ENCODE data around the gene RETREG1. TPM values are rescaled to one million over a fixed set of nuclear protein-coding genes. Genes with fewer than 3 reads are reported as not detected.
A peak's percentile ranks its signal among the peaks of the same experiment; 100 is the strongest.
"Not testable (repeated sequence)": the region's sequence is repeated elsewhere in the genome, so short reads cannot be mapped to it uniquely, and the experiment has no call there.

The RETREG1 gene
- total RNA-seq, 8 experiments from 2014 or later, result 5.5 to 62.9 (median 9.7) TPM

- in situ Hi-C loops (cut with MboI; ENCODE audit: low pct_unique_long_range_greater_than_20kb in 2 of 9, low sequenced_read_pairs in 9 of 9, unreplicated experiment in 9 of 9); H3K4me3 ChIP-seq; H3K27ac ChIP-seq; ATAC-seq (replicated peaks in 6 of 8); H3K4me1 ChIP-seq (replicated peaks in 1 of 2): not testable (repeated sequence)
These were observed 75.2 kb downstream of the RETREG1 start for GRCh38 chr5:16541592-16541991.

- 0 to 100% (median 70%) methylated on average over 1 to 3 of the region's 3 CpGs; no CpG with 5 or more reads in 1 of the 10 experiments for WGBS, 10 experiments
- no peak overlapping the region for H3K27ac ChIP-seq
- in situ Hi-C loops (cut with MboI; ENCODE audit: low pct_unique_long_range_greater_than_20kb in 2 of 9, low sequenced_read_pairs in 9 of 9, unreplicated experiment in 9 of 9), result no loop called here
- H3K4me3 ChIP-seq, result no peak overlapping the region
- ATAC-seq (replicated peaks in 6 of 8), result peak in 2 of 8 experiments; percentile 5 to 43
- H3K4me1 ChIP-seq (replicated peaks in 1 of 2), result no peaks in the 10 kb centered on the region
These were observed 76.4 kb downstream of the RETREG1 start for GRCh38 chr5:16540421-16540820.

GRCh38 chr5:16539169-16539666 is 77.6 kb downstream of the RETREG1 start:
- no peak overlapping the region for H3K4me3 ChIP-seq
- peak; percentile 54 to 92 (median 70) for ATAC-seq (replicated peaks in 6 of 8)
- H3K27ac ChIP-seq, result no peak overlapping the region
- in situ Hi-C loops (cut with MboI; ENCODE audit: low pct_unique_long_range_greater_than_20kb in 2 of 9, low sequenced_read_pairs in 9 of 9, unreplicated experiment in 9 of 9), result no loop called here
- 3 to 100% (median 78%) methylated on average over 1 to 10 of the region's 12 CpGs; no CpG with 5 or more reads in 3 of the 10 experiments for WGBS, 10 experiments
- no peaks in the 10 kb centered on the region for H3K4me1 ChIP-seq (replicated peaks in 1 of 2)

GRCh38 chr5:16538006-16538405 is 78.8 kb downstream of the RETREG1 start:
- 87 to 100% (median 100%) methylated on average over 1 to 3 of the region's 8 CpGs; no CpG with 5 or more reads in 5 of the 10 experiments for WGBS, 10 experiments
- ATAC-seq (replicated peaks in 6 of 8), result no peak
- no peaks in the 10 kb centered on the region for H3K4me1 ChIP-seq (replicated peaks in 1 of 2)
- no peak overlapping the region for H3K4me3 ChIP-seq
- in situ Hi-C loops (cut with MboI; ENCODE audit: low pct_unique_long_range_greater_than_20kb in 2 of 9, low sequenced_read_pairs in 9 of 9, unreplicated experiment in 9 of 9), result no loop called here
- no peak overlapping the region for H3K27ac ChIP-seq

- in situ Hi-C loops (cut with MboI; ENCODE audit: low pct_unique_long_range_greater_than_20kb in 2 of 9, low sequenced_read_pairs in 9 of 9, unreplicated experiment in 9 of 9), result no loop called here
- Histone ChIP-seq H3K4me3 (no peak overlapping the region), H3K4me1 (replicated peaks in 1 of 2) (no peaks in the 10 kb centered on the region), H3K27ac (no peak overlapping the region)
- no peak for ATAC-seq (replicated peaks in 6 of 8)
- 83 to 93% methylated on average over 1 to 4 of the region's 4 CpGs; no CpG with 5 or more reads in 8 of the 10 experiments for WGBS, 10 experiments
These were observed 80.0 kb downstream of the RETREG1 start for GRCh38 chr5:16536818-16537217.

GRCh38 chr5:16536246-16536645 is 80.6 kb downstream of the RETREG1 start:
- in situ Hi-C loops (cut with MboI; ENCODE audit: low pct_unique_long_range_greater_than_20kb in 2 of 9, low sequenced_read_pairs in 9 of 9, unreplicated experiment in 9 of 9), result no loop called here
- H3K4me3 ChIP-seq, result no peak overlapping the region
- WGBS, 10 experiments, result 7 to 88% (median 72%) methylated on average over 1 to 4 of the region's 6 CpGs; no CpG with 5 or more reads in 2 of the 10 experiments
- peaks cover 0 to 4% of the 10 kb centered on the region in 2 donors for H3K4me1 ChIP-seq (replicated peaks in 1 of 2)
- no peak overlapping the region for H3K27ac ChIP-seq
- ATAC-seq (replicated peaks in 6 of 8), result no peak

- H3K4me3 ChIP-seq, result no peak overlapping the region
- no peak overlapping the region for H3K27ac ChIP-seq
- WGBS, 10 experiments, result 40 to 80% (median 67%) methylated on average over 1 of the region's 1 CpG; no CpG with 5 or more reads in 7 of the 10 experiments
- no peak for ATAC-seq (replicated peaks in 6 of 8)
- H3K4me1 ChIP-seq (replicated peaks in 1 of 2), result peaks cover 0 to 6% of the 10 kb centered on the region in 2 donors
- in situ Hi-C loops (cut with MboI; ENCODE audit: low pct_unique_long_range_greater_than_20kb in 2 of 9, low sequenced_read_pairs in 9 of 9, unreplicated experiment in 9 of 9), result no loop called here
These were observed 82.5 kb downstream of the RETREG1 start for GRCh38 chr5:16534280-16534679.

- Histone ChIP-seq H3K4me3 (no peak overlapping the region), H3K27ac (no peak overlapping the region), H3K4me1 (replicated peaks in 1 of 2) (peaks cover 0 to 6% of the 10 kb centered on the region in 2 donors)
- ATAC-seq (replicated peaks in 6 of 8), result peak in 5 of 8 experiments; percentile 80 to 89 (median 88)
- in situ Hi-C loops (cut with MboI; ENCODE audit: low pct_unique_long_range_greater_than_20kb in 2 of 9, low sequenced_read_pairs in 9 of 9, unreplicated experiment in 9 of 9), result no loop called here
- 41 to 83% (median 58%) methylated on average over 2 to 4 of the region's 4 CpGs; no CpG with 5 or more reads in 2 of the 10 experiments for WGBS, 10 experiments
These were observed 85.6 kb downstream of the RETREG1 start for GRCh38 chr5:16531063-16531648.

- no peak for ATAC-seq (replicated peaks in 6 of 8)
- Histone ChIP-seq H3K4me3 (no peak overlapping the region), H3K27ac (no peak overlapping the region), H3K4me1 (replicated peaks in 1 of 2) (peaks cover 0 to 6% of the 10 kb centered on the region in 2 donors)
- 41 to 100% (median 85%) methylated on average over 2 to 7 of the region's 7 CpGs; no CpG with 5 or more reads in 1 of the 10 experiments for WGBS, 10 experiments
- in situ Hi-C loops (cut with MboI; ENCODE audit: low pct_unique_long_range_greater_than_20kb in 2 of 9, low sequenced_read_pairs in 9 of 9, unreplicated experiment in 9 of 9), result no loop called here
These were observed 87.5 kb downstream of the RETREG1 start for GRCh38 chr5:16529306-16529705.

GRCh38 chr5:16528382-16529110 is 88.3 kb downstream of the RETREG1 start:
- in situ Hi-C loops (cut with MboI; ENCODE audit: low pct_unique_long_range_greater_than_20kb in 2 of 9, low sequenced_read_pairs in 9 of 9, unreplicated experiment in 9 of 9), result no loop called here
- peaks cover 0 to 6% of the 10 kb centered on the region in 2 donors for H3K4me1 ChIP-seq (replicated peaks in 1 of 2)
- no peak overlapping the region for H3K27ac ChIP-seq
- no peak for ATAC-seq (replicated peaks in 6 of 8)
- WGBS, 10 experiments, result 33 to 100% (median 91%) methylated on average over 2 to 7 of the region's 7 CpGs; no CpG with 5 or more reads in 1 of the 10 experiments
- H3K4me3 ChIP-seq, result no peak overlapping the region

- Histone ChIP-seq H3K4me3 (no peak overlapping the region), H3K27ac (no peak overlapping the region), H3K4me1 (replicated peaks in 1 of 2) (no peaks in the 10 kb centered on the region)
- no peak for ATAC-seq (replicated peaks in 6 of 8)
- 67 to 100% (median 85%) methylated on average over 1 to 4 of the region's 4 CpGs; no CpG with 5 or more reads in 3 of the 10 experiments for WGBS, 10 experiments
- in situ Hi-C loops (cut with MboI; ENCODE audit: low pct_unique_long_range_greater_than_20kb in 2 of 9, low sequenced_read_pairs in 9 of 9, unreplicated experiment in 9 of 9), result no loop called here
These were observed 91.1 kb downstream of the RETREG1 start for GRCh38 chr5:16525651-16526050.

- no peak overlapping the region for H3K27ac ChIP-seq
- no peaks in the 10 kb centered on the region for H3K4me1 ChIP-seq (replicated peaks in 1 of 2)
- in situ Hi-C loops (cut with MboI; ENCODE audit: low pct_unique_long_range_greater_than_20kb in 2 of 9, low sequenced_read_pairs in 9 of 9, unreplicated experiment in 9 of 9), result no loop called here
- no peak for ATAC-seq (replicated peaks in 6 of 8)
- no peak overlapping the region for H3K4me3 ChIP-seq
- whole genome bisulfite sequencing, 10 experiments, result 43 to 100% (median 83%) methylated on average over 1 to 5 of the region's 5 CpGs
These were observed 92.5 kb downstream of the RETREG1 start for GRCh38 chr5:16524286-16524685.
